Endothelial cell of coronary artery (primary cell): ENCODE data around the gene CD248. TPM values are rescaled to one million over a fixed set of nuclear protein-coding genes. Genes with fewer than 3 reads are reported as not detected.

Experiments
- total RNA-seq: library from RNA; depleted of rRNA; stranded (reverse); fragments of >200 nt; gene quantifications from 2 replicates; pipeline ENCODE4 v1.2.3, GENCODE V29; 2014

Gene CD248, protein sequence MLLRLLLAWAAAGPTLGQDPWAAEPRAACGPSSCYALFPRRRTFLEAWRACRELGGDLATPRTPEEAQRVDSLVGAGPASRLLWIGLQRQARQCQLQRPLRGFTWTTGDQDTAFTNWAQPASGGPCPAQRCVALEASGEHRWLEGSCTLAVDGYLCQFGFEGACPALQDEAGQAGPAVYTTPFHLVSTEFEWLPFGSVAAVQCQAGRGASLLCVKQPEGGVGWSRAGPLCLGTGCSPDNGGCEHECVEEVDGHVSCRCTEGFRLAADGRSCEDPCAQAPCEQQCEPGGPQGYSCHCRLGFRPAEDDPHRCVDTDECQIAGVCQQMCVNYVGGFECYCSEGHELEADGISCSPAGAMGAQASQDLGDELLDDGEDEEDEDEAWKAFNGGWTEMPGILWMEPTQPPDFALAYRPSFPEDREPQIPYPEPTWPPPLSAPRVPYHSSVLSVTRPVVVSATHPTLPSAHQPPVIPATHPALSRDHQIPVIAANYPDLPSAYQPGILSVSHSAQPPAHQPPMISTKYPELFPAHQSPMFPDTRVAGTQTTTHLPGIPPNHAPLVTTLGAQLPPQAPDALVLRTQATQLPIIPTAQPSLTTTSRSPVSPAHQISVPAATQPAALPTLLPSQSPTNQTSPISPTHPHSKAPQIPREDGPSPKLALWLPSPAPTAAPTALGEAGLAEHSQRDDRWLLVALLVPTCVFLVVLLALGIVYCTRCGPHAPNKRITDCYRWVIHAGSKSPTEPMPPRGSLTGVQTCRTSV
- under 0.01 and 1.1 TPM in 2 replicates for total RNA-seq

DNA sequence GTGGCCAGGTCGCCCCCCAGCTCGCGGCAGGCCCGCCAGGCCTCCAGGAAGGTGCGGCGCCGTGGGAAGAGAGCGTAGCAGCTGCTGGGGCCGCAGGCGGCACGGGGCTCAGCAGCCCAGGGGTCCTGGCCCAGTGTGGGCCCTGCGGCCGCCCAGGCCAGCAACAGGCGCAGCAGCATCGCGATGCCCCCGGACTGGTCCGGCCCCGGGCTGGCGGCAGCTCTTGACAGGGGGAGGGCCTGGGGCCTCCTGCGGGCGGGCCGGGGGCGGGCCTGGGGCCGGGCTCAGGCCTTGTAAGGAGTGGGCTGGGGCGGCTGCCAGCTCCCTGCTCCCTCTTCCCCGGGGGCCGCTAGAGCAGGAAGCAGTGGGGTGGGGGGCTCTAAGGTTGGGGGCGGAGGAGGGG lies at the start of gene CD248:
Gene CD248 (minus strand): TSS at position 196 of the 403 bp plus-strand sequence. CDS start 17 bp downstream, at position 179.

DNA sequence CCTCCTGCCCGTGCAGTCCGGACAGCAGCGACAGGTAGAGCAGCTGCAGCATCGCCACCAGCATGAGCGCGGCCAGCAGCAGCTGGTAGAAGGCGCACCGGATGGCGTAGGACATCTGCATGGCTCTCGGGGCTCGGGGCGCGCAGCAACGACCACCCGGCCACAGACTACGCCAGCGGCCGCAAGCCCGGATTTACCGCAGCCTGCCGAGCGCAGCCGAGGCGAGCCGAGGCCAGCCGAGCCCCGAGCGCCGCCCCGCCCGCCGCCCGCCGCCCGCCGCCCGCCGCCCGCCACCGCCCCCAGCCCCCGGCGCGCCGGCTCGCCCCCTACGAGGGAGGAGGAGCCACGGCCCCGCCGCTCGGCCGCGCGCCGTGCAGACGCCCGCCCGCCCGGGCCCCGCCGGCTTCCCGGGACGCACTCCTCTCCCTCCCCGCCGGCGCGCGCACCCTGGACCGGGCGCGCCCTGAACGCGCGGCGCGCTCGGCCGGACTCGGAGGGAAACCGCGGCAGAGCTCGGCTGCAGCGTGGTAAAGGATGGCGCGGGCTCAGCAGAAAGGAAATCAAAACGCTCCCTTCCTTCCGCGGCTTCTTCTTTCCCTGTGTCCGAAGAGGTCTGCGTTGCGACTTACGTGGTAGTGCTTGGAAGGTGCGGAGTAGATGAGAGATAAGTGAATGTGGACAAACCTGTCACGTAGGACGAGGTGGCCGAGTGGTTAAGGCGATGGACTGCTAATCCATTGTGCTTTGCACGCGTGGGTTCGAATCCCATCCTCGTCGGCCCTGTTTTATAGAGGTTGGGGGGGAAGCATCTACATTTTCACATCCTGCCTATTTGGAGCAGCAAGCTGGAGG lies 30.8 kb upstream of the CD248 start, which contains the start of gene B4GAT1:
Gene B4GAT1 (minus strand): TSS at position 205 of the 852 bp plus-strand sequence. CDS start 84 bp downstream, at position 121.

DNA sequence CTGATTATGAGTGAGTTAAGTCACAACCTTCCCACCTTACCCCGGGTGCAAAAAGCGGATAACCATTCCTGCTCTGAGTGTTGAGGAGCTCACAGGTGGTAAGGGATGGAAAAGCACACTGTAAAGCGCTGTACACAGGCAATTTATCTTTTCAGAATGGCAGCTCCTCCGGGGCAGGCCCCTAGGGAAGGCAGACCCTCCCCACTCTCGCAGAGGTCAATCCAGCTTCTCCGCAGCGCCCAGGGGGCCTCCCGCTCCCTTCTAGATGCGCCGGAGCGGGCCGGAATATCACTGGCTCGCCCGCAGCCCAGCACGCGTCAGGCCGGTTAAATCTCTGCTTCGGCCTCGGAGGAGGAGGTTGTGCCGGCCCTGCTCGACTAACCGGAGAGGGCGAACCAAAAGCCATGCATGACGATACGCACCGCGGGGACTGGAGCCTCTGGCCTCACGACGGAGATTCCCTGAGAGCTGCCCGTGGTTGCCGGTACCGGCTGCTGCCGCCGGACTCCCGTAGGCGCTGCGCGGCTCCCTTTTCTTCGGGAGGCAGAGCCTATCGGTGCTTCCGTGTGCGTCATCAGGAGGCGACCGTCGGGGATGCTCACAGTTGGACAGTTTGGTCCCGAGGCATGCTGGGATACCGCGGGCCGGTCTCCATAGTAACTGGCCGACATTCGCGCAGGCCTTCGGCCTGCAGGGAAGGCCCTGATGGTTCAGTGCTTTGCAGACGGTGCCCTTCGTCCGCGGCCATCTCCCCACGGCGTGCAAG lies 27.9 kb upstream of the CD248 start, which contains the start of gene BRMS1:
Gene BRMS1 (minus strand): TSS at position 555 of the 766 bp plus-strand sequence. CDS start 2,870 bp downstream, outside the sequence.

DNA sequence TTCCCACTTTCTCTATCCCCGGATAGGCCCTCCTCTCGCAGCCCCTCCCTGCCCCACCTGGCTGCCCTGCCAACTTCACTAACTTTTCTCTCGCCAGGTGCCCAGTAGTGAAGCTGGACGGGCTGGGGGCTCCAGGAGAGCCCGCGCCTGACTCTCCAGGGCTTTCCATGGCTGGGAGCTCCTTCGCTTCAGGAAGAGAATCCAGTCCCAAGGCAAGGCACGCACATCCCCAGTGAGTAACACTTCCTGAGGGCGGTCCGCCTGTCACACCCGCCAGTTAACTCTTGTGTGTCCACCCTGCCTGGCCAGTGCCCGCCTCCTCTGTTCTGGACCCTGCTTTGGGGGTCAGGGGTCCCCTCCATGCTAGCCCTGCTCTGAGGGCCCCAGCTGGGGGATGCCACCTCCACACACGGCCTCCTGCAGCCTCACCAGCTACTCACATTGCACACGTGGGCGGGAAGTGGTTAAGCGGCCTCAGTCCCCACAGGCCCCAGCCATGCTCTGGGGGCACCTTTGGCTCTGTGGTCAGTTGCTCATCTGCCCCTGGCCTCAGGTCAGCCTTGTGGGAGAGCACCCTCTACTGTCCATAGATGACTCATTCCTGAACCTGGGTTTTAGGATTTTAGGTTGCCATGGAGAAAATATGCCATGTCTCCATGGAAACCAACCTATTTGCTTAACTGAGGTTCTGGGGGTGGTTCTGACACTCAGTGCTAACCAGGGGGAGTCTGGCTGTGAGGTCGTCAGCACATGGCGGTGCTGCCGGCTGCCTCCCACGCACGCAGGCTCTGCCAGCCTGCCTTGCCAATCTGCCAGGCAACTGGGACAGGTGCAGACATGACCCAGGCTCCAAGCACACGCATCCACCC lies 19.6 kb upstream of the CD248 start, which contains the start of gene RIN1:
Gene RIN1 (minus strand): TSS at position 201 of the 869 bp plus-strand sequence. CDS start 32 bp downstream, at position 169.

DNA sequence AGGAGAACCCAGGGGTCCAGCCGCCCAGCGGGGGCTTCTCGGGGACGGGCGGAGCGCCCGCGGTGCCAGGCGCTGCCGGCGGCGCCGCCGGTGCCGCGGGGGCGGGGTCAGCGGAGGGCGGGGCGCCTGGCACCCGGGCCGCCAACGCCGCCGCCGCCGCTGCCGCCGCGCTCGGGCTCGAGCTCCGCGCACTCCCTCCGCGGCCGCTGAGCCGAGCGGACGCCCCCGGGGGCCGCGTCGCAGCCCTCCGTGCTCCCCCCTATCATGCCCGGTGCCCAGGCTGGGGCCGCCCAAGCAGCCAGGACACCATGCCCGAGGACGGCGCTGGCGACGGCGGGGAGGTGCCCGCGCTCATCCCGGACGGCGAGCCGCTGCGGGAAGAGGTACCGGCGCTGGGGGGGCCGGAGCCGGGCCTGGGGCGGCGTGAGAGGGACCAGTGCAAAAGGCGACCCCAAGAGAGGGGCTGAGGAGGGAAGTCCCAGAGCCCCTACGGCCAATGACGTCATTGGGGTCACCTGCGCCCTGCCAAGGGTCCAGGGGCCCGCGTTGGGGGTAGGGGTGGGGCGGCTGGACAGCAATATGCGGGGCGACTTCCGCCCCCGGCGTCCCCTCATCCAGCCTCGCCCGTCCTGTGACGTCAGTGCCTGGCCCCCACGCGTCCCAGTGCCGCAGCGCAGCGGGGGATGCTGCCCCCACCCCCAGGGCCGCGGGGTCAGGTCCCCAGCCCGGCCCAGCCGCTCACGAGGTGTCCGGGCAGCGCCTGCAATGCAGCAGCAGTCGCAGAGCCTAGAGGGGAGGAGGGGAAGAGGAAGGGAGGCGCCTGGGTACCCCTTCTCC lies 24.9 kb downstream of the CD248 start, which contains the start of gene TMEM151A:
Gene TMEM151A (plus strand): TSS at position 189 of the 837 bp plus-strand sequence. CDS start 120 bp downstream, at position 309.

DNA sequence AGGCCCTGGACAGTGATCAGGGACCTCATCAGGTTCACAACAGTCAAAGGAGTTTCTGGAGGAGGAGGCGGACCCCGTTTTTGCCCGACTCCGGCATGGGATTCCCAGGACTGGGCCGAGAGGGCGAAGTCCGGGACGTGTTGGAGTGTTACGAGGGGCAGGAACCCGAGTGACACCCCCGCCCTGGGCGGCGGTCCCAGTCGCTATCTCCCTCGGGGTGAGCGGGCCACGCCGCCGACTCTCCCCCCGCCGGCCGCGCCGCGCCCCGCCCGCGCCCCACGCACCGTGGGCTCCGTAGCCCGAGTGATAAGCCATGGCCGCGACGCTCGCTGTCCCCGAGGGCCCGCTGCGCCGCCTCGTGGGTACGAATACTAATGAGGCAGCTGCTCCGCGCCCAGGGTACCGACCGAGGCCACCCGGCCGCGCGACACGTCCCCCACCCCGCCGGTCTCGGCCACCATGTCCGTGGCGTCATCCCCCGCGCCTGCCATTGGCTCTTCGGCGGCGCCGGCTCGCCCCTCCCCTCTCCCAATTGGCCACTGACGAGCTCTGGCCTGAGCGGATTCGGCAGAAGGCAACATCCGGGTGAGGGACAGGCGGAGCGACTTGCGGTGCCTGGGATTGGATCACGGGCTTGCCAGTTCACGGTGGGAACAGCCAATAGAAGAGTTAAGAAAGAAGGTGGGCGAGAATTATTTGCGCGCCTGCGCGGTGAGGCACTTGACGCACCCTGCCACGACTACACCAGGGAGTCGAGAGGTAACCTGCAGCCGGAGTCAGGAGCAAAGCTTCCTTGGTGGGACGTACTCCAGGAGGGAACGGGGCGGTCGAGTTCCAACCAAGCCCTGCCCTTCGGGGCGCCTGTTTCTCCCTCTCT lies 27.9 kb downstream of the CD248 start, which contains the start of gene YIF1A:
Gene YIF1A (minus strand): TSS at position 473 of the 877 bp plus-strand sequence. CDS start 158 bp downstream, at position 315.

DNA sequence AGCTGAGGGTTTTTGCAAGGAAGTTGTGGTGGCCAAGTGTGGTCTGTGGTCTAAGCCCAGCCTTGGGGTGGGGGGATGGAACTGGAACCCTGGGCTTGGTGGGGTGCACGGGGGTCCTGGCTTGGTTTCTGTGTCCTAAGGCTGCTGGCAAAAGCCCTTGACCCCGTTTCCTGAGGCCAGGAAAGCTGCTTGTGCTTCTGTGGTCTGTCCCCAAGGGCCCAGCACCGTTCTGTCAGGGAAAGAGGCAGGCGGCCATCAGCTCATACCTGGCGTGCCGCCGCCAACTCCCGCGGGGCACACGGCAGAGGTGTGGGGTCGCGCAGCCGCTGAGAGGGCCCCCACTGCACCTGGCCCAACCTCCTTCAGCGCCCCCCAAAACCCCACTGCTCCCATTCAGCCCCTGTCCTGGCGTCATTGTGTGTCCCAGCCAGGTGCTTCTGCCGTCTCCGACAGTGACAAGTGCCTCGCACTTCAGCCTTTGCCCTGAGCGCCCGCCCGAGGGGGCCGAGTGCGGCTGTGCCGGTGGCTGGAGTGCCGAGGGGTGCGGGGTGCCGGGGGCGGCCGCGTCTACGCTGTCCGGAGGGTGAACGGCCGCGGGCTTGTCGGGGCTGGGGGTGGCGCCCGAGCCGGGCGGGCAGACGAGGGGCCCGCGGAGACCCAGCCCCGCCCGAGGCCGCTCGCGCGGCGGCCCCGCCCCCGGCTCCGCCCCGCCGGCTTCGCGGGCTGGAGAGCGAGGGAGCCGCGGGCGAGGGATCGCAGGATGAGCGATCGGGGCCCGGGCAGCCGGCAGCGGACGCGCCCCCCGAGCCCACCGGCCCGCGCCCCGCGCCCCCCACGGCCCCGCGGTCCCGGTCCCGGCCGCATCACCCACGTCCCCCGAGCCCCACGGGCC lies 39.1 kb downstream of the CD248 start, which contains the start of gene CNIH2:
Gene CNIH2 (plus strand): TSS at position 705 of the 892 bp plus-strand sequence. CDS start 282 bp downstream, outside the sequence.

DNA sequence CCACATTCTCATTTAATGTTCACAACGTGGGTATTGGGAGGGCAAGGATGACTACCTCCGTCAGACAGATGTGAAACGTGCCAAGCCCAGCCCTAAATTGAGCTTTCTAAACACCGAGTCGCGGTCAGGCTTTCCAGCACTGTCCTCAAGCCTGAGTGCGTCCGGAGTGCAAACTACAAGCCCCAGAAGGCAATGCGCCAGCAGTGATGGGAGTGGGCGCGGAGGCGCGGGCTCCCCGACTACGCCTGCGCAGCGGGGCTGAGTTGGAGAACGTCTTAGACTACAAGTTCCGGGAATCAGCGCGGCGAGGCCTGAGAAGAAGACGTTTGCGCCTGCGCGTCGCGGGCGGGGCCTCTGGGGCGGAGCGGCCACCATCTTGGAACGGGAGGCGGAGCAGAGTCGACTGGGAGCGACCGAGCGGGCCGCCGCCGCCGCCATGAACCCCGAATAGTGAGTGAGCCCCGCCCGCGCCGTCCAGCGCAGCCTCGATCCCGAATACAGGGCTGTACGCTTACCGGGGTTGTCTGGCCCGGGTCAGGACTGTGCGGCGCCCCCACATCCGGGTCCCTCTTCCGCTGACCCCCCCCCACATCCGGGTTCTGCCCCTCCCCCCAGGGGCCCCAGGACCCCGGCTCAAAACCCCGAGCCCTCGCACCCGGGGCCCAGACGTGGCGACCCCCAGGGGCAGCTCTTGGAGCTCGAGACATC lies 48.4 kb downstream of the CD248 start, which contains the start of gene RAB1B:
Gene RAB1B (plus strand): TSS at position 396 of the 708 bp plus-strand sequence. CDS start 41 bp downstream, at position 437.

Other genes starting within 250 kb of the CD248 start
- gene PACS1, start 246.8 kb downstream of the CD248 start, total RNA-seq: 18.6 and 39.6 TPM in 2 replicates
- 13.4 and 26.9 TPM in 2 replicates for gene KLC2, start 59.3 kb downstream of the CD248 start, total RNA-seq
- 75.9 and 80.9 TPM in 2 replicates for gene RAB1B, start 48.4 kb downstream of the CD248 start, total RNA-seq
- 0.09 TPM in 2 replicates for gene CNIH2, start 38.9 kb downstream of the CD248 start, total RNA-seq
- gene YIF1A, start 27.9 kb downstream of the CD248 start, total RNA-seq: 186 and 228 TPM in 2 replicates
- gene TMEM151A, start 25.1 kb downstream of the CD248 start, total RNA-seq: 0.66 TPM in 1 of 2 replicates, not detected in the other
- 5.9 and 8.3 TPM in 2 replicates for gene RIN1, start 19.4 kb upstream of the CD248 start, total RNA-seq
- gene BRMS1, start 28.1 kb upstream of the CD248 start, total RNA-seq: 65.0 and 79.7 TPM in 2 replicates
- 23.8 and 31.3 TPM in 2 replicates for gene B4GAT1, start 30.6 kb upstream of the CD248 start, total RNA-seq
- 0.09 and 0.28 TPM in 2 replicates for gene SLC29A2, start 54.7 kb upstream of the CD248 start, total RNA-seq
- not detected in 2 replicates for gene NPAS4, start 104.0 kb upstream of the CD248 start, total RNA-seq
- 41.3 and 44.1 TPM in 2 replicates for gene MRPL11, start 121.8 kb upstream of the CD248 start, total RNA-seq
- 3.4 and 6.0 TPM in 2 replicates for gene PELI3, start 149.9 kb upstream of the CD248 start, total RNA-seq
- gene DPP3, start 163.4 kb upstream of the CD248 start, total RNA-seq: 56.5 and 75.1 TPM in 2 replicates
- gene BBS1, start 193.6 kb upstream of the CD248 start, total RNA-seq: 16.1 and 25.9 TPM in 2 replicates
- gene ZDHHC24, start 229.0 kb upstream of the CD248 start, total RNA-seq: 13.4 and 15.0 TPM in 2 replicates
- gene ACTN3, start 229.9 kb upstream of the CD248 start, total RNA-seq: 0.09 TPM in 1 of 2 replicates, not detected in the other